ENCODE data around the gene RAB23.

DNA sequence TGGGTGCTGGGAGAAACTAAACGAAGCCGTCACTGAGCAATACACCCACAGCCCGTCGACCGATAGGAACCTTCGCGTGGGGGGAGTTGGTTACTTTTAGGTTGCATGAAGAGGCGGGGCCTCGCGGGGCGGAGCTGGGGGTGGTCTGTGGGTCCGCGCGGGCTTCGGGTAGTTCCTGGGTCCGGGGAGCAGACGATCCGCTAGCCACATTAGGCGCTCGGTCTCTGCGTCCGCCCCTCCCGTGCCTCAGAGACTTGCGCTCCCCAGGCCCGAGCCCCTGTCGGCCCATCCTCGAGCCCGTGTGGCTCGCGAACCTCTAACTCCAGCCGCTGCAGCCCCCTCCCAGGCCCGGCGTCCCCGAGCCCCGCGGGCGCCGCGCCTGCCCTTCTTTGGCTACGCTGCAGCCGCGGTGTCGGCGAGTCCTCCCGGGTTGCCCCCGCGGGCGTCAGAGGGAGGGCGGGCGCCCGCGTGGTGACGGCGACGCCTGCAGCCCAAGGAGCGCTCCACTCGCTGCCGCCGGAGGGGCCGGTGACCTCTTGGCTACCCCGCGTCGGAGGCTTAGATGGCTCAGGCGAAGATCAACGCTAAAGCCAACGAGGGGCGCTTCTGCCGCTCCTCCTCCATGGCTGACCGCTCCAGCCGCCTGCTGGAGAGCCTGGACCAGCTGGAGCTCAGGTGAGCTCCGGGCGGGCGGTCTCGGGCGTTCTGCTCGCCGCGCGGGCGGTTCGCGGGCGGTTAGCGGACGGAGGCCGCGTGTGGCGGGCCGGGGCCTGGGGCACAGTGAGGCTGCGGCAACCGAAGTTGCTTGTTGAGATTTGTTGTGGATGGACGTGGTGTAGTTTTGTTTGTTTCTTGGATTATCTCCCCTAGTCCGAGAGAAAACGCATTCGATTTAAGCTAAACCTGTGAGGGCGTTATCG lies 49.7 kb downstream of the RAB23 start, which contains the start of gene BAG2:
- TF ChIP-seq, protein P1, sequence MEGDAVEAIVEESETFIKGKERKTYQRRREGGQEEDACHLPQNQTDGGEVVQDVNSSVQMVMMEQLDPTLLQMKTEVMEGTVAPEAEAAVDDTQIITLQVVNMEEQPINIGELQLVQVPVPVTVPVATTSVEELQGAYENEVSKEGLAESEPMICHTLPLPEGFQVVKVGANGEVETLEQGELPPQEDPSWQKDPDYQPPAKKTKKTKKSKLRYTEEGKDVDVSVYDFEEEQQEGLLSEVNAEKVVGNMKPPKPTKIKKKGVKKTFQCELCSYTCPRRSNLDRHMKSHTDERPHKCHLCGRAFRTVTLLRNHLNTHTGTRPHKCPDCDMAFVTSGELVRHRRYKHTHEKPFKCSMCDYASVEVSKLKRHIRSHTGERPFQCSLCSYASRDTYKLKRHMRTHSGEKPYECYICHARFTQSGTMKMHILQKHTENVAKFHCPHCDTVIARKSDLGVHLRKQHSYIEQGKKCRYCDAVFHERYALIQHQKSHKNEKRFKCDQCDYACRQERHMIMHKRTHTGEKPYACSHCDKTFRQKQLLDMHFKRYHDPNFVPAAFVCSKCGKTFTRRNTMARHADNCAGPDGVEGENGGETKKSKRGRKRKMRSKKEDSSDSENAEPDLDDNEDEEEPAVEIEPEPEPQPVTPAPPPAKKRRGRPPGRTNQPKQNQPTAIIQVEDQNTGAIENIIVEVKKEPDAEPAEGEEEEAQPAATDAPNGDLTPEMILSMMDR (IDR thresholded peaks at IDR 0.05): peak in 1 of 3 experiments; percentile 46
- no peak for TF ChIP-seq POLR2A (IDR thresholded peaks at IDR 0.05)
